ENCODE results near the gene FRMD4A. TPM values are rescaled to one million over a fixed set of nuclear protein-coding genes. Genes with fewer than 3 reads are reported as not detected.

FRMD4A gene
- total RNA-seq, 2 experiments from 2014 or later, result 0.17 TPM; not detected in 1

- no TSS peak for BruUV-seq (replicated peaks)
- CTCF ChIA-PET (ENCODE audit: unreplicated experiment), result no interaction called here
These were observed 54.5 kb downstream of the FRMD4A start for GRCh38 chr10:14276210-14276609.

GRCh38 chr10:14271621-14272020 is 59.1 kb downstream of the FRMD4A start:
- Histone ChIP-seq H3K4me2 (ENCODE audit: low read length) (no peak overlapping the region), H3K4me1 (ENCODE audit: insufficient read depth, low read length, poor library complexity, severe bottlenecking) (no peaks in the 10 kb centered on the region), H3K4me3 (ENCODE audit: low read depth, low read length, poor library complexity, severe bottlenecking) (no peak overlapping the region), H3K79me2 (ENCODE audit: insufficient read depth, low read depth, low read length) (no peaks in the 10 kb centered on the region), H3K27ac (ENCODE audit: low read depth, low read length, poor library complexity, severe bottlenecking) (no peak overlapping the region), H3K9me3 (ENCODE audit: low read length) (no peaks in the 10 kb centered on the region), H2AFZ (ENCODE audit: low read length) (no peak overlapping the region), H3K36me3 (ENCODE audit: insufficient read depth, low read length) (no peaks in the 10 kb centered on the region), H3K9me2 (ENCODE audit: insufficient read depth, low read length) (no peaks in the 10 kb centered on the region), H4K20me1 (ENCODE audit: insufficient read depth, low read length) (no peaks in the 10 kb centered on the region)
- no peak for TF ChIP-seq EZH2phosphoT487 (IDR thresholded peaks at IDR 0.05; ENCODE audit: borderline replicate concordance, low read depth, low read length)
- TF ChIP-seq, protein P1, sequence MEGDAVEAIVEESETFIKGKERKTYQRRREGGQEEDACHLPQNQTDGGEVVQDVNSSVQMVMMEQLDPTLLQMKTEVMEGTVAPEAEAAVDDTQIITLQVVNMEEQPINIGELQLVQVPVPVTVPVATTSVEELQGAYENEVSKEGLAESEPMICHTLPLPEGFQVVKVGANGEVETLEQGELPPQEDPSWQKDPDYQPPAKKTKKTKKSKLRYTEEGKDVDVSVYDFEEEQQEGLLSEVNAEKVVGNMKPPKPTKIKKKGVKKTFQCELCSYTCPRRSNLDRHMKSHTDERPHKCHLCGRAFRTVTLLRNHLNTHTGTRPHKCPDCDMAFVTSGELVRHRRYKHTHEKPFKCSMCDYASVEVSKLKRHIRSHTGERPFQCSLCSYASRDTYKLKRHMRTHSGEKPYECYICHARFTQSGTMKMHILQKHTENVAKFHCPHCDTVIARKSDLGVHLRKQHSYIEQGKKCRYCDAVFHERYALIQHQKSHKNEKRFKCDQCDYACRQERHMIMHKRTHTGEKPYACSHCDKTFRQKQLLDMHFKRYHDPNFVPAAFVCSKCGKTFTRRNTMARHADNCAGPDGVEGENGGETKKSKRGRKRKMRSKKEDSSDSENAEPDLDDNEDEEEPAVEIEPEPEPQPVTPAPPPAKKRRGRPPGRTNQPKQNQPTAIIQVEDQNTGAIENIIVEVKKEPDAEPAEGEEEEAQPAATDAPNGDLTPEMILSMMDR (conservative IDR thresholded peaks at IDR 0.05; ENCODE audit: low read length), result no peak
- intact Hi-C loops (cut with micrococcal nuclease; ENCODE audit: unreplicated experiment), result no loop called here
- CTCF ChIA-PET (ENCODE audit: unreplicated experiment), result no interaction called here
- BruUV-seq (replicated peaks), result no TSS peak
- DNase-seq (ENCODE audit: low spot score), result no peak
- POLR2A ChIA-PET, result interaction anchor here (0.5 to 0.6 kb wide), 2 partner anchors 173 to 515 kb away, joined by 3 read pairs; no protein-coding TSS in a partner anchor

More at GRCh38 chr10:14276210-14276609, 54.5 kb downstream of the FRMD4A start:
- no peak for DNase-seq (ENCODE audit: low spot score)
- no peak overlapping the region for H2AFZ ChIP-seq (ENCODE audit: low read length)
- POLR2A ChIA-PET, result interaction anchor here (1.2 kb wide), 1 partner anchor 9 kb away, joined by 3 read pairs; no protein-coding TSS in a partner anchor
- H4K20me1 ChIP-seq (ENCODE audit: insufficient read depth, low read length), result no peaks in the 10 kb centered on the region
- no peaks in the 10 kb centered on the region for H3K36me3 ChIP-seq (ENCODE audit: insufficient read depth, low read length)
- no peaks in the 10 kb centered on the region for H3K4me1 ChIP-seq (ENCODE audit: insufficient read depth, low read length, poor library complexity, severe bottlenecking)
- H3K27ac ChIP-seq (ENCODE audit: low read depth, low read length, poor library complexity, severe bottlenecking), result no peak overlapping the region
- H3K9me2 ChIP-seq (ENCODE audit: insufficient read depth, low read length), result no peaks in the 10 kb centered on the region
- H3K79me2 ChIP-seq (ENCODE audit: insufficient read depth, low read depth, low read length), result no peaks in the 10 kb centered on the region
- no peaks in the 10 kb centered on the region for H3K9me3 ChIP-seq (ENCODE audit: low read length)
- no peak overlapping the region for H3K4me2 ChIP-seq (ENCODE audit: low read length)
- TF ChIP-seq, protein P1 (conservative IDR thresholded peaks at IDR 0.05; ENCODE audit: low read length), result no peak
- no peak for TF ChIP-seq EZH2phosphoT487 (IDR thresholded peaks at IDR 0.05; ENCODE audit: borderline replicate concordance, low read depth, low read length)
- H3K4me3 ChIP-seq (ENCODE audit: low read depth, low read length, poor library complexity, severe bottlenecking), result no peak overlapping the region
- intact Hi-C loops (cut with micrococcal nuclease; ENCODE audit: unreplicated experiment), result no loop called here

DNA sequence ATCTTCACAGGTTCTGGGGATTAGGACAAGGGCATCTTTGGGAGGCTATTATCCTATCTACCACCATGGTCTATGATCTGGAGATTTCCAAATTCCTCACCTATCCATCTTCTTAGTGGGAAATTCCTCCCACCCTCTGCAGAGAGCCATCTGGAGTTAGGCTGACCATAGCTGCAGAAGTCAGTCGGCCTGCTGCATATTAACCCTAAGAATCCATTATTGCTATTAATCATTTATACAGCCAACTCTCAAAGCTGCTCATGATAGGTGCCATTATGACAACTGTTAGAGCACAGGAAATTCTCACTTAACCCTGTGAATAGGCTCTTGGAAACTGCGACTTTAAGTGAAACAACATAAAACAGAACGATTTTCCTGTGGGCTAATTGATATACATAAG is 60.4 kb downstream of the FRMD4A start:
- CTCF ChIA-PET (ENCODE audit: unreplicated experiment), result no interaction called here
- H2AFZ ChIP-seq (ENCODE audit: low read length), result no peak overlapping the region
- no peaks in the 10 kb centered on the region for H4K20me1 ChIP-seq (ENCODE audit: insufficient read depth, low read length)
- no peaks in the 10 kb centered on the region for H3K79me2 ChIP-seq (ENCODE audit: insufficient read depth, low read depth, low read length)
- H3K9me2 ChIP-seq (ENCODE audit: insufficient read depth, low read length), result no peaks in the 10 kb centered on the region
- no peak overlapping the region for H3K27ac ChIP-seq (ENCODE audit: low read depth, low read length, poor library complexity, severe bottlenecking)
- TF ChIP-seq EZH2phosphoT487 (IDR thresholded peaks at IDR 0.05; ENCODE audit: borderline replicate concordance, low read depth, low read length), result no peak
- TF ChIP-seq, protein P1 (conservative IDR thresholded peaks at IDR 0.05; ENCODE audit: low read length), result no peak
- H3K36me3 ChIP-seq (ENCODE audit: insufficient read depth, low read length), result no peaks in the 10 kb centered on the region
- no peak for DNase-seq (ENCODE audit: low spot score)
- no peak overlapping the region for H3K4me2 ChIP-seq (ENCODE audit: low read length)
- no peaks in the 10 kb centered on the region for H3K4me1 ChIP-seq (ENCODE audit: insufficient read depth, low read length, poor library complexity, severe bottlenecking)
- intact Hi-C loops (cut with micrococcal nuclease; ENCODE audit: unreplicated experiment), result no loop called here
- no peaks in the 10 kb centered on the region for H3K9me3 ChIP-seq (ENCODE audit: low read length)
- no peak overlapping the region for H3K4me3 ChIP-seq (ENCODE audit: low read depth, low read length, poor library complexity, severe bottlenecking)
- POLR2A ChIA-PET, result interaction anchor here (0.5 kb wide), 1 partner anchor 359 kb away, joined by 3 read pairs; no protein-coding TSS in a partner anchor
- no TSS peak for BruUV-seq (replicated peaks)
